ENCODE data around the gene DLG2.

GRCh38 chr11:84227970-84228665 lies 1399.0 kb downstream of the DLG2 start:
- TF ChIP-seq, protein P1, sequence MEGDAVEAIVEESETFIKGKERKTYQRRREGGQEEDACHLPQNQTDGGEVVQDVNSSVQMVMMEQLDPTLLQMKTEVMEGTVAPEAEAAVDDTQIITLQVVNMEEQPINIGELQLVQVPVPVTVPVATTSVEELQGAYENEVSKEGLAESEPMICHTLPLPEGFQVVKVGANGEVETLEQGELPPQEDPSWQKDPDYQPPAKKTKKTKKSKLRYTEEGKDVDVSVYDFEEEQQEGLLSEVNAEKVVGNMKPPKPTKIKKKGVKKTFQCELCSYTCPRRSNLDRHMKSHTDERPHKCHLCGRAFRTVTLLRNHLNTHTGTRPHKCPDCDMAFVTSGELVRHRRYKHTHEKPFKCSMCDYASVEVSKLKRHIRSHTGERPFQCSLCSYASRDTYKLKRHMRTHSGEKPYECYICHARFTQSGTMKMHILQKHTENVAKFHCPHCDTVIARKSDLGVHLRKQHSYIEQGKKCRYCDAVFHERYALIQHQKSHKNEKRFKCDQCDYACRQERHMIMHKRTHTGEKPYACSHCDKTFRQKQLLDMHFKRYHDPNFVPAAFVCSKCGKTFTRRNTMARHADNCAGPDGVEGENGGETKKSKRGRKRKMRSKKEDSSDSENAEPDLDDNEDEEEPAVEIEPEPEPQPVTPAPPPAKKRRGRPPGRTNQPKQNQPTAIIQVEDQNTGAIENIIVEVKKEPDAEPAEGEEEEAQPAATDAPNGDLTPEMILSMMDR (IDR thresholded peaks at IDR 0.05; ENCODE audit: low read depth, low read length): no peak
- no peak for TF ChIP-seq EZH2phosphoT487 (IDR thresholded peaks at IDR 0.05; ENCODE audit: low read depth)
